ENCODE measurements around the gene ZNF334. TPM values are rescaled to one million over a fixed set of nuclear protein-coding genes. Genes with fewer than 3 reads are reported as not detected.

Gene ZNF334
- total RNA-seq, 1 experiment from 2014 or later: 18.7 TPM

DNA sequence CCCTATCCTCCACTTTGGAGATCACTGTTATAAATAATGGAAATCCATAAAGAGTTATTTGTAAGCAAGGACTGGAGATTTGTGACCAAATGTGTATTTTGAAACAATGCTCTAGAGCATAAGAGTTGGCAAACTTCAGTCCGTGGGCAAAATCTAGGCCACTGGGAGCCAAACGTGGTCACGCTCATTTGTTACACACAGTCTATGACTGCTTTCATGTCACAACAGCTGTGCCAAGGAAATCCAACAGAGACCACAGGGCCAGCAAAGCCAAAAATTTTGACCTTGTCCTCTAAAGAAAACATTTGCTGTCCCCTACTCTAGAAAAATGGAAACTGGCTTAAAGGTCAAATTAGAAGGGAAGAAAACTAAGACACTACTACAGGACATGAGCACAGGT is 7.9 kb downstream of the ZNF334 start:
- Mint-ChIP-seq H3K9me3 (peaks cover 77% of the 10 kb centered on the region), H3K27ac (no peak overlapping the region), H3K4me3 (no peak overlapping the region), H3K27me3 (ENCODE audit: low read depth) (peaks cover 23% of the 10 kb centered on the region), H3K36me3 (peaks cover 84% of the 10 kb centered on the region), H3K4me1 (no peaks in the 10 kb centered on the region)
- CTCF ChIA-PET: no interaction called here
- no peak for ATAC-seq
- no peak for TF ChIP-seq ZNF671 (CRISPR knock-in tag; IDR thresholded peaks at IDR 0.05)
- no peak for TF ChIP-seq USF2 (CRISPR knock-in tag; IDR thresholded peaks at IDR 0.05)
- no peak for TF ChIP-seq FOXP1 (CRISPR knock-in tag; IDR thresholded peaks at IDR 0.05; ENCODE audit: borderline replicate concordance)
- no peak for TF ChIP-seq STAT6 (CRISPR knock-in tag; conservative IDR thresholded peaks at IDR 0.05; ENCODE audit: low read depth)
- no peak for TF ChIP-seq ERG (CRISPR knock-in tag; IDR thresholded peaks at IDR 0.05)
- TF ChIP-seq ZNF416 (CRISPR knock-in tag; IDR thresholded peaks at IDR 0.05): no peak
- TF ChIP-seq, protein P1, sequence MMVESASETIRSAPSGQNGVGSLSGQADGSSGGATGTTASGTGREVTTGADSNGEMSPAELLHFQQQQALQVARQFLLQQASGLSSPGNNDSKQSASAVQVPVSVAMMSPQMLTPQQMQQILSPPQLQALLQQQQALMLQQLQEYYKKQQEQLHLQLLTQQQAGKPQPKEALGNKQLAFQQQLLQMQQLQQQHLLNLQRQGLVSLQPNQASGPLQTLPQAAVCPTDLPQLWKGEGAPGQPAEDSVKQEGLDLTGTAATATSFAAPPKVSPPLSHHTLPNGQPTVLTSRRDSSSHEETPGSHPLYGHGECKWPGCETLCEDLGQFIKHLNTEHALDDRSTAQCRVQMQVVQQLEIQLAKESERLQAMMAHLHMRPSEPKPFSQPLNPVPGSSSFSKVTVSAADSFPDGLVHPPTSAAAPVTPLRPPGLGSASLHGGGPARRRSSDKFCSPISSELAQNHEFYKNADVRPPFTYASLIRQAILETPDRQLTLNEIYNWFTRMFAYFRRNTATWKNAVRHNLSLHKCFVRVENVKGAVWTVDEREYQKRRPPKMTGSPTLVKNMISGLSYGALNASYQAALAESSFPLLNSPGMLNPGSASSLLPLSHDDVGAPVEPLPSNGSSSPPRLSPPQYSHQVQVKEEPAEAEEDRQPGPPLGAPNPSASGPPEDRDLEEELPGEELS (CRISPR knock-in tag; IDR thresholded peaks at IDR 0.05): no peak
- POLR2A ChIA-PET: no interaction called here
- no peak for DNase-seq (ENCODE audit: low spot score)

- H3K4me3 Mint-ChIP-seq: no peak overlapping the region
- peaks cover 92% of the 10 kb centered on the region for H3K9me3 Mint-ChIP-seq
- ChIA-PET POLR2A (no interaction called here), CTCF (no interaction called here)
- peaks cover 94% of the 10 kb centered on the region for H3K36me3 Mint-ChIP-seq
- ATAC-seq: no peak
- TF ChIP-seq ZMAT4 (CRISPR knock-in tag; IDR thresholded peaks at IDR 0.05): no peak
- no peak for TF ChIP-seq CREB1 (CRISPR knock-in tag; IDR thresholded peaks at IDR 0.05)
- TF ChIP-seq ZNF232 (CRISPR knock-in tag; IDR thresholded peaks at IDR 0.05): no peak
- no peak for DNase-seq (ENCODE audit: low spot score)
- H3K27me3 Mint-ChIP-seq (ENCODE audit: low read depth): peaks cover 23% of the 10 kb centered on the region
- H3K4me1 Mint-ChIP-seq: no peaks in the 10 kb centered on the region
- H3K27ac Mint-ChIP-seq: no peak overlapping the region
These were observed 11.4 kb downstream of the ZNF334 start for GRCh38 chr20:46501961-46502360.

DNA sequence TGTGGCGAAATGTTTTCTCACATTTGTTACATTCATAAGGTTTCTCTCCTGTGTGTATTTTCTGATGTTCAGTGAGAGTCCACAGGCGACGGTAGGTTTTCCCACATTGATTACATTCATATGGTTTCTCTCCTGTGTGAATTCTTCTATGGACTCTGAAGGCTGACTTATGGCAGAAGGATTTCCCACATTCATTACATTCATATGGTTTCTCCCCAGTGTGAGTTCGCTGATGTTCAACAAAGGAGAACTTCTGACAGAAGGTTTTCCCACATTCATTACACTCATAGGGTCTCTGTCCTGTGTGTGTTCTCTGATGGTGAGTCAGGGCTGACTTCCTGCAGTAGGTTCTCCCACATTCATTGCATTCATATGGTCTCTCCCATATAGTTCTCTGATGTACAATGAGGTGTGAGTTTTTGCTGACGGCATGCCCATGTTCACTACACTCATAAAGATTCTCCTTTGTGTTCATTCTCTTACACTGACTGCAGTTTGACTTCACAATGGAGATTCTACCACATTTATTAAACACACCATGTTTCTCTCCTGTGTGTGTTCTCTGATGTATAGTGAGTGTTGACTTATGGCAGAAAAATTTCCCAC is 11.9 kb downstream of the ZNF334 start:
- Mint-ChIP-seq H3K27me3 (ENCODE audit: low read depth) (peaks cover 23% of the 10 kb centered on the region), H3K27ac (no peak overlapping the region), H3K36me3 (peaks cover 95% of the 10 kb centered on the region), H3K4me1 (no peaks in the 10 kb centered on the region), H3K9me3 (peaks cover 87% of the 10 kb centered on the region), H3K4me3 (no peak overlapping the region)
- no peak for DNase-seq (ENCODE audit: low spot score)
- no peak for TF ChIP-seq CTCF (IDR thresholded peaks at IDR 0.05)
- no peak for ATAC-seq
- ChIA-PET POLR2A (no interaction called here), CTCF (no interaction called here)
